SK-N-SH treated with all-trans-retinoic acid at 6 μM for 48 hours (cell line): ENCODE measurements around the gene PCDH9.

Experiments
- ATAC-seq: fragments of 200-7000 bp; cut with Tn5 transposase; 3 replicates; pipeline ENCODE4 v1.9.1; 2020; ENCODE audit warnings: mild to moderate bottlenecking, moderate library complexity
- BACH2 ChIP-seq: fragments of 250-450 bp; sonication (Bioruptor Pico); IDR thresholded peaks from 2 replicates; pipeline ENCODE4 v1.9.0; 2021; ENCODE audit warnings: mild to moderate bottlenecking, borderline replicate concordance
- CSDC2 ChIP-seq: fragments of 250-450 bp; sonication (Bioruptor Pico); IDR thresholded peaks from 2 replicates; pipeline ENCODE4 v1.5.0; 2020; ENCODE audit warnings: mild to moderate bottlenecking, moderate library complexity
- ESRRG ChIP-seq: fragments of 250-450 bp; sonication (Bioruptor Pico); IDR thresholded peaks from 2 replicates; pipeline ENCODE4 v1.6.1; 2021; ENCODE audit warnings: mild to moderate bottlenecking
- ISL1 ChIP-seq: fragments of 250-450 bp; sonication (Bioruptor Pico); IDR thresholded peaks from 2 replicates; pipeline ENCODE4 v2.1.2; 2022; ENCODE audit warnings: mild to moderate bottlenecking, moderate library complexity
- OSR1 ChIP-seq: fragments of 250-450 bp; sonication (Bioruptor Pico); IDR thresholded peaks from 2 replicates; pipeline ENCODE4 v1.8.0; 2022; ENCODE audit warnings: moderate library complexity, mild to moderate bottlenecking, inconsistent platforms
- PATZ1 ChIP-seq: fragments of 250-450 bp; sonication (Bioruptor Pico); IDR thresholded peaks from 2 replicates; pipeline ENCODE4 v1.8.0; 2020; ENCODE audit warnings: mild to moderate bottlenecking, moderate library complexity, borderline replicate concordance
- RARB ChIP-seq: fragments of 250-450 bp; sonication (Bioruptor Pico); IDR thresholded peaks from 2 replicates; pipeline ENCODE4 v1.8.0; 2021; ENCODE audit warnings: mild to moderate bottlenecking, moderate library complexity
- SNAI2 ChIP-seq: fragments of 250-450 bp; sonication (Bioruptor Pico); IDR thresholded peaks from 2 replicates; pipeline ENCODE4 v1.5.0; 2020; ENCODE audit warnings: mild to moderate bottlenecking, moderate library complexity
- TOX ChIP-seq: fragments of 250-450 bp; sonication (Bioruptor Pico); IDR thresholded peaks from 2 replicates; pipeline ENCODE4 v1.8.0; 2021; ENCODE audit warnings: mild to moderate bottlenecking, moderate library complexity, borderline replicate concordance
- TSHZ2 ChIP-seq: fragments of 250-450 bp; sonication (Bioruptor Pico); IDR thresholded peaks from 2 replicates; pipeline ENCODE4 v1.5.0; 2020; ENCODE audit warnings: mild to moderate bottlenecking, moderate library complexity
- ZC3H10 ChIP-seq: fragments of 250-450 bp; sonication (Bioruptor Pico); IDR thresholded peaks from 2 replicates; pipeline ENCODE4 v1.5.1; 2021; ENCODE audit warnings: mild to moderate bottlenecking, moderate library complexity
- ZFP30 ChIP-seq: fragments of 450-650 bp; formaldehyde crosslinking; IDR thresholded peaks from 2 replicates; pipeline ENCODE4 v1.5.0; 2022; ENCODE audit warnings: mild to moderate bottlenecking, moderate library complexity
- ZNF565 ChIP-seq: fragments of 450-650 bp; formaldehyde crosslinking; conservative IDR thresholded peaks from 2 replicates; pipeline ENCODE4 v1.5.0; 2020; ENCODE audit warnings: low read depth, mild to moderate bottlenecking, moderate library complexity
- ZNF8 ChIP-seq: fragments of 450-650 bp; formaldehyde crosslinking; IDR thresholded peaks from 2 replicates; pipeline ENCODE4 v1.5.0; 2020; ENCODE audit warnings: mild to moderate bottlenecking, moderate library complexity
- TF ChIP-seq, protein P1 (sequence below): fragments of 250-450 bp; sonication (Bioruptor Pico); IDR thresholded peaks from 2 replicates; pipeline ENCODE4 v1.5.1; 2021; ENCODE audit warnings: mild to moderate bottlenecking, moderate library complexity
- TF ChIP-seq, protein P2 (sequence below): fragments of 250-450 bp; sonication (Bioruptor Pico); IDR thresholded peaks from 2 replicates; pipeline ENCODE4 v1.8.0; 2021; ENCODE audit warnings: low read depth, mild to moderate bottlenecking, moderate library complexity, borderline replicate concordance
- TF ChIP-seq, protein P3 (sequence below): fragments of 250-450 bp; sonication (Bioruptor Pico); IDR thresholded peaks from 2 replicates; pipeline ENCODE4 v1.5.1; 2020; ENCODE audit warnings: low read depth, mild to moderate bottlenecking, moderate library complexity

Gene PCDH9

GRCh38 chr13:66364346-66364745, 865.8 kb downstream of the PCDH9 start (continued):
- TF ChIP-seq, protein P1, sequence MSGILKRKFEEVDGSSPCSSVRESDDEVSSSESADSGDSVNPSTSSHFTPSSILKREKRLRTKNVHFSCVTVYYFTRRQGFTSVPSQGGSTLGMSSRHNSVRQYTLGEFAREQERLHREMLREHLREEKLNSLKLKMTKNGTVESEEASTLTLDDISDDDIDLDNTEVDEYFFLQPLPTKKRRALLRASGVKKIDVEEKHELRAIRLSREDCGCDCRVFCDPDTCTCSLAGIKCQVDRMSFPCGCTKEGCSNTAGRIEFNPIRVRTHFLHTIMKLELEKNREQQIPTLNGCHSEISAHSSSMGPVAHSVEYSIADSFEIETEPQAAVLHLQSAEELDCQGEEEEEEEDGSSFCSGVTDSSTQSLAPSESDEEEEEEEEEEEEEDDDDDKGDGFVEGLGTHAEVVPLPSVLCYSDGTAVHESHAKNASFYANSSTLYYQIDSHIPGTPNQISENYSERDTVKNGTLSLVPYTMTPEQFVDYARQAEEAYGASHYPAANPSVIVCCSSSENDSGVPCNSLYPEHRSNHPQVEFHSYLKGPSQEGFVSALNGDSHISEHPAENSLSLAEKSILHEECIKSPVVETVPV (CRISPR knock-in tag): no peak
- TF ChIP-seq BACH2 (no peak), TOX (no peak), ISL1 (CRISPR knock-in tag) (no peak)

GRCh38 chr13:66362485-66362884, 867.7 kb downstream of the PCDH9 start:
- ATAC-seq: no peak
- TF ChIP-seq PATZ1 (no peak), OSR1 (CRISPR knock-in tag) (no peak), RARB (no peak), TSHZ2 (no peak), ZNF8 (CRISPR knock-in tag) (no peak), SNAI2 (CRISPR knock-in tag) (no peak), CSDC2 (CRISPR knock-in tag) (no peak), ZFP30 (CRISPR knock-in tag) (no peak), ESRRG (no peak), ZC3H10 (CRISPR knock-in tag) (no peak), ZNF565 (CRISPR knock-in tag) (no peak)
- TF ChIP-seq, protein P1 (CRISPR knock-in tag): no peak
- TF ChIP-seq, protein P2, sequence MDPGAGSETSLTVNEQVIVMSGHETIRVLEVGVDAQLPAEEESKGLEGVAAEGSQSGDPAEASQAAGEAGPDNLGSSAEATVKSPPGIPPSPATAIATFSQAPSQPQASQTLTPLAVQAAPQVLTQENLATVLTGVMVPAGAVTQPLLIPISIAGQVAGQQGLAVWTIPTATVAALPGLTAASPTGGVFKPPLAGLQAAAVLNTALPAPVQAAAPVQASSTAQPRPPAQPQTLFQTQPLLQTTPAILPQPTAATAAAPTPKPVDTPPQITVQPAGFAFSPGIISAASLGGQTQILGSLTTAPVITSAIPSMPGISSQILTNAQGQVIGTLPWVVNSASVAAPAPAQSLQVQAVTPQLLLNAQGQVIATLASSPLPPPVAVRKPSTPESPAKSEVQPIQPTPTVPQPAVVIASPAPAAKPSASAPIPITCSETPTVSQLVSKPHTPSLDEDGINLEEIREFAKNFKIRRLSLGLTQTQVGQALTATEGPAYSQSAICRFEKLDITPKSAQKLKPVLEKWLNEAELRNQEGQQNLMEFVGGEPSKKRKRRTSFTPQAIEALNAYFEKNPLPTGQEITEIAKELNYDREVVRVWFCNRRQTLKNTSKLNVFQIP: no peak
- TF ChIP-seq, protein P3, sequence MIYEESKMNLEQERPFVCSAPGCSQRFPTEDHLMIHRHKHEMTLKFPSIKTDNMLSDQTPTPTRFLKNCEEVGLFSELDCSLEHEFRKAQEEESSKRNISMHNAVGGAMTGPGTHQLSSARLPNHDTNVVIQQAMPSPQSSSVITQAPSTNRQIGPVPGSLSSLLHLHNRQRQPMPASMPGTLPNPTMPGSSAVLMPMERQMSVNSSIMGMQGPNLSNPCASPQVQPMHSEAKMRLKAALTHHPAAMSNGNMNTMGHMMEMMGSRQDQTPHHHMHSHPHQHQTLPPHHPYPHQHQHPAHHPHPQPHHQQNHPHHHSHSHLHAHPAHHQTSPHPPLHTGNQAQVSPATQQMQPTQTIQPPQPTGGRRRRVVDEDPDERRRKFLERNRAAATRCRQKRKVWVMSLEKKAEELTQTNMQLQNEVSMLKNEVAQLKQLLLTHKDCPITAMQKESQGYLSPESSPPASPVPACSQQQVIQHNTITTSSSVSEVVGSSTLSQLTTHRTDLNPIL: no peak

- no peak for ATAC-seq
- TF ChIP-seq ESRRG (no peak), SNAI2 (CRISPR knock-in tag) (no peak), RARB (no peak)
- TF ChIP-seq, protein P1 (CRISPR knock-in tag): no peak
- TF ChIP-seq, protein P2: no peak
- TF ChIP-seq, protein P3: no peak
These were observed 870.1 kb downstream of the PCDH9 start for GRCh38 chr13:66359910-66360552.
